Cardiac muscle cell (in vitro differentiated cells and primary cell): ENCODE results near the gene NSD2. TPM values are rescaled to one million over a fixed set of nuclear protein-coding genes. Genes with fewer than 3 reads are reported as not detected.

Source experiments
- DNase-seq, 2 donors: peaks; one replicate each; pipeline versions ENCODE4 v3.0.0 to v3.0.0-alpha.2; 2010 to 2017; ENCODE audit warnings: low read depth in 1 of 2, low spot score in 1 of 2
- H3K27ac ChIP-seq: fragments of 200-600 bp; sonication (generic); 2 replicates; pipeline ENCODE4 v1.5.1; 2016
- H3K27me3 ChIP-seq: fragments of 200-600 bp; sonication (generic); 2 replicates; pipeline ENCODE4 v1.6.0; 2016; ENCODE audit warnings: control low read depth
- H3K36me3 ChIP-seq: fragments of 200-600 bp; sonication (generic); 2 replicates; pipeline ENCODE4 v1.5.1; 2016; ENCODE audit warnings: control low read depth
- H3K4me1 ChIP-seq: fragments of 200-600 bp; sonication (generic); 2 replicates; pipeline ENCODE4 v1.8.1; 2017; ENCODE audit warnings: low read depth, mild to moderate bottlenecking, mixed run types
- H3K4me3 ChIP-seq: fragments of 200-600 bp; sonication (generic); 2 replicates; pipeline ENCODE4 v1.5.1; 2016; ENCODE audit warnings: mild to moderate bottlenecking
- H3K9me3 ChIP-seq: fragments of 200-600 bp; sonication (generic); 2 replicates; pipeline ENCODE4 v1.5.1; 2017; ENCODE audit warnings: low read depth, mild to moderate bottlenecking, control low read depth
- CTCF ChIP-seq: IDR thresholded peaks from 2 replicates; pipeline ENCODE4 v1.5.1; 2012; ENCODE audit warnings: low read depth, mild to moderate bottlenecking, low read length
- polyA plus RNA-seq: library from polyadenylated mRNA; unstranded; fragments of >200 nt; fragmentation: Nextera tagmentation; extraction: Ambion mirVana; gene quantifications from 2 replicates; pipeline ENCODE4 v1.2.1, GENCODE V29; 2016
- total RNA-seq: library from RNA; depleted of rRNA; stranded (reverse); fragments of >200 nt; gene quantifications from 2 replicates; pipeline ENCODE4 v1.2.3, GENCODE V29; 2016

NSD2 gene
- total and polyA plus RNA-seq, 2 experiments from 2014 or later, result 49.0 to 91.3 TPM

GRCh38 chr4:1950369-1950768 is 79.2 kb downstream of the NSD2 start:
- Histone ChIP-seq H3K4me3 (no peak overlapping the region), H3K36me3 (peaks cover 11% of the 10 kb centered on the region), H3K27ac (no peak overlapping the region), H3K9me3 (no peaks in the 10 kb centered on the region), H3K4me1 (no peaks in the 10 kb centered on the region), H3K27me3 (no peaks in the 10 kb centered on the region)
- no peak for TF ChIP-seq CTCF
- no peak for DNase-seq

- no peaks in the 10 kb centered on the region for H3K4me1 ChIP-seq
- DNase-seq, result no peak
- H3K27me3 ChIP-seq, result no peaks in the 10 kb centered on the region
- no peak for TF ChIP-seq CTCF
- no peak overlapping the region for H3K27ac ChIP-seq
- no peak overlapping the region for H3K4me3 ChIP-seq
- H3K9me3 ChIP-seq, result no peaks in the 10 kb centered on the region
- peaks cover 24% of the 10 kb centered on the region for H3K36me3 ChIP-seq
These were observed 81.0 kb downstream of the NSD2 start for GRCh38 chr4:1952058-1952700.

GRCh38 chr4:1952719-1953118 is 81.5 kb downstream of the NSD2 start:
- Histone ChIP-seq H3K4me3 (no peak overlapping the region), H3K27ac (peak overlapping the region; percentile 2), H3K4me1 (no peaks in the 10 kb centered on the region), H3K36me3 (peaks cover 24% of the 10 kb centered on the region), H3K9me3 (no peaks in the 10 kb centered on the region), H3K27me3 (no peaks in the 10 kb centered on the region)
- no peak for TF ChIP-seq CTCF
- DNase-seq, result no peak

- no peak overlapping the region for H3K4me3 ChIP-seq
- H3K9me3 ChIP-seq, result no peaks in the 10 kb centered on the region
- peaks cover 24% of the 10 kb centered on the region for H3K36me3 ChIP-seq
- no peak for DNase-seq
- no peaks in the 10 kb centered on the region for H3K4me1 ChIP-seq
- H3K27me3 ChIP-seq, result no peaks in the 10 kb centered on the region
- no peak for TF ChIP-seq CTCF
- H3K27ac ChIP-seq, result peak overlapping the region; percentile 2
These were observed 82.1 kb downstream of the NSD2 start for GRCh38 chr4:1953335-1953734.

- peaks cover 27% of the 10 kb centered on the region for H3K36me3 ChIP-seq
- no peak for TF ChIP-seq CTCF
- H3K27me3 ChIP-seq, result no peaks in the 10 kb centered on the region
- no peaks in the 10 kb centered on the region for H3K9me3 ChIP-seq
- no peak for DNase-seq
- no peak overlapping the region for H3K27ac ChIP-seq
- peaks cover 7% of the 10 kb centered on the region for H3K4me1 ChIP-seq
- no peak overlapping the region for H3K4me3 ChIP-seq
These were observed 85.4 kb downstream of the NSD2 start for GRCh38 chr4:1956631-1957030.
